Measurements from ENCODE around the gene PRPF18. TPM values are rescaled to one million over a fixed set of nuclear protein-coding genes. Genes with fewer than 3 reads are reported as not detected.
"Not testable (repeated sequence)": the region's sequence is repeated elsewhere in the genome, so short reads cannot be mapped to it uniquely, and the experiment has no call there.

Gene PRPF18, protein sequence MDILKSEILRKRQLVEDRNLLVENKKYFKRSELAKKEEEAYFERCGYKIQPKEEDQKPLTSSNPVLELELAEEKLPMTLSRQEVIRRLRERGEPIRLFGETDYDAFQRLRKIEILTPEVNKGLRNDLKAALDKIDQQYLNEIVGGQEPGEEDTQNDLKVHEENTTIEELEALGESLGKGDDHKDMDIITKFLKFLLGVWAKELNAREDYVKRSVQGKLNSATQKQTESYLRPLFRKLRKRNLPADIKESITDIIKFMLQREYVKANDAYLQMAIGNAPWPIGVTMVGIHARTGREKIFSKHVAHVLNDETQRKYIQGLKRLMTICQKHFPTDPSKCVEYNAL
- polyA plus RNA-seq, result 10 to 100 TPM in 1 of 2 donors, 1 to 10 TPM in 1; 6.6 to 13.4 TPM

DNA sequence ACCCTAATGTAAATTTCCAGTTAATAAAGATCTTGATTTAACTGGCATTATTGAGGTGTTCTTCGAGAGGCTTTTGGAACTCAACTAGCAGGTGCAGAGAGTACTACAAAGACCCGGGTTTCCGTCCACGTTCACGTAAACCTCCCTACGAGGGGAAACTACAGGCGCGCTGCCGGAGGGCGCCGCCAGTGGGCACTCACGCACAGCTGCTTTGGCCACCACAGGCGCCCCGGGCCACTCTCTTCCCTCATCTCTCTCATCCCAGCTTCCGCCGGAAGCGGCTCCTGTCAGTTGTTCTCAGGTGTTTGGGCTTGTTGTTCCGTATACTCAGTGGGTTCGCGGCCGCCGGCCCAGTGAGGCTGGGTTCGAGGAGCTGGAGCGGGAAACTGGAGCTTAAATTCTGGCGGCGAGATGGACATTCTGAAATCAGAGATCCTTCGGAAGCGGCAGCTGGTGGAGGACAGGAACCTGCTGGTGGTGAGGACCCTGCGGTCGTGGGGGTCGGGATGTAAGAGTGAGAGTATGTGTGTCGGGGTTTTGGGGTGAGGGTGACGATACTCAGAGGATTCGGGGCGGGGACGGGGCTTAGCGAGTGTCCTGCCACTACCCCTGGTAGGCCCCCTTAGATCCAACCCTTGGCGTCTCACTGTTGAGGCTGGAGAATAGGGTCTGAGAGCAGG is at the start of gene PRPF18:
Gene PRPF18 (plus strand): TSS at position 290 of the 680 bp plus-strand sequence. CDS start 122 bp downstream, at position 412.
- H3K9me3 ChIP-seq (ENCODE audit: control insufficient read depth in 2 of 2, insufficient read depth in 1 of 2, low read depth in 1 of 2, low read length in 1 of 2), result no peaks in the 10 kb centered on the region
- peak within 1 kb of the TSS in 1 of 2 donors; percentile 58 for H3K27ac ChIP-seq (ENCODE audit: low read depth in 2 of 2, low read length in 1 of 2)
- H3K4me1 ChIP-seq (ENCODE audit: control insufficient read depth in 2 of 2, insufficient read depth in 2 of 2, low read length in 1 of 2), result peaks cover 0 to 8% of the 10 kb centered on the region in 2 donors
- H3K36me3 ChIP-seq (ENCODE audit: control insufficient read depth in 2 of 2, insufficient read depth in 2 of 2, low read length in 1 of 2), result peaks cover 0 to 5% of the 10 kb centered on the region in 2 donors
- H3K4me3 ChIP-seq (ENCODE audit: low read depth in 1 of 2, low read length in 2 of 2), result peak within 1 kb of the TSS; percentile 91 to 99
- 0 to 1% methylated on average over 38 of the region's 38 CpGs for WGBS, 2 donors
- no peaks in the 10 kb centered on the region for H3K27me3 ChIP-seq (ENCODE audit: control insufficient read depth in 1 of 2, insufficient read depth in 2 of 2, low read length in 2 of 2)

DNA sequence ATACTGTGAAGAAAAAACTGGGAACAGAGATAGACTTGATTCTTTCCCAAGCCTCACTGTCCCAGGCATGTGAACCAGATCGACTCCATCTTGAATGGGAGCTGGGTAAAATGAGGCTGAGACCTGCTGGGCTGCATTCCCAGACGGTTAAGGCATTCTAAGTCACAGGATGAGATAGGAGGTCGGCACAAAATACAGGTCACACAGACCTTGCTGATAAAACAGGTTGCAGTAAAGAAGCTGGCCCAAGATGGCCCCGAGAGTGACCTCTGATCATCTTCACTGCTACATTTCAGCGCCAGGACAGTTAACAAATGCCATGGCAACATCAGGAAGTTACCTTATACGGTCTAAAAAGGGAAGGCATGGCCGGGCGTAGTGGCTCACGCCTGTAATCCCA is 48.8 kb upstream of the PRPF18 start:
- H3K9me3 ChIP-seq (ENCODE audit: control insufficient read depth in 2 of 2, insufficient read depth in 1 of 2, low read depth in 1 of 2, low read length in 1 of 2); H3K4me1 ChIP-seq (ENCODE audit: control insufficient read depth in 2 of 2, insufficient read depth in 2 of 2, low read length in 1 of 2); H3K27ac ChIP-seq (ENCODE audit: low read depth in 2 of 2, low read length in 1 of 2); H3K36me3 ChIP-seq (ENCODE audit: control insufficient read depth in 2 of 2, insufficient read depth in 2 of 2, low read length in 1 of 2); H3K27me3 ChIP-seq (ENCODE audit: control insufficient read depth in 1 of 2, insufficient read depth in 2 of 2, low read length in 2 of 2); H3K4me3 ChIP-seq (ENCODE audit: low read depth in 1 of 2, low read length in 2 of 2): not testable (repeated sequence)
- 61 to 69% methylated on average over 9 of the region's 9 CpGs for WGBS, 2 donors

DNA sequence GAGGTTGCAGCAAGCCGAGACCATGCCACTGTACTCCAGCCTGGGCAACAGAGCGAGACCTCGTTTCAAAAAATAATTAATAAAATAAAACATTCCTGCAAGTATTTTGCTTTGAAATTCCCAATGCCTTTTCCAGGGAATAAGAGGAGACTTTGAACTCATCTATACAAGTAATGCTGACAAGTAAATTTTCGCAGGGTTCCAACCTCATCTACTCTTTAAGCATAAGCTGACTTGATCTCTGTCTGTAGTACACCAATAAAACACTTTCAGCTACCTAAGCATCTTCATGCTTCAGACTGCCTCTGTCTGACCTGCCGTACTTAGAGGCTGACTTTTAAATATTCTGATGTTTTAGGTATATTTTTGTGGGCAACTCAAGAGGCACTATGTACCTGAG is 44.2 kb upstream of the PRPF18 start:
- Histone ChIP-seq H3K27ac (ENCODE audit: low read depth in 2 of 2, low read length in 1 of 2) (no peak overlapping the region), H3K9me3 (ENCODE audit: control insufficient read depth in 2 of 2, insufficient read depth in 1 of 2, low read depth in 1 of 2, low read length in 1 of 2) (no peaks in the 10 kb centered on the region), H3K4me3 (ENCODE audit: low read depth in 1 of 2, low read length in 2 of 2) (no peak overlapping the region), H3K36me3 (ENCODE audit: control insufficient read depth in 2 of 2, insufficient read depth in 2 of 2, low read length in 1 of 2) (no peaks in the 10 kb centered on the region), H3K4me1 (ENCODE audit: control insufficient read depth in 2 of 2, insufficient read depth in 2 of 2, low read length in 1 of 2) (no peaks in the 10 kb centered on the region), H3K27me3 (ENCODE audit: control insufficient read depth in 1 of 2, insufficient read depth in 2 of 2, low read length in 2 of 2) (peaks cover 0 to 3% of the 10 kb centered on the region in 2 donors)
- 84 to 87% methylated on average over 5 of the region's 5 CpGs for WGBS, 2 donors

DNA sequence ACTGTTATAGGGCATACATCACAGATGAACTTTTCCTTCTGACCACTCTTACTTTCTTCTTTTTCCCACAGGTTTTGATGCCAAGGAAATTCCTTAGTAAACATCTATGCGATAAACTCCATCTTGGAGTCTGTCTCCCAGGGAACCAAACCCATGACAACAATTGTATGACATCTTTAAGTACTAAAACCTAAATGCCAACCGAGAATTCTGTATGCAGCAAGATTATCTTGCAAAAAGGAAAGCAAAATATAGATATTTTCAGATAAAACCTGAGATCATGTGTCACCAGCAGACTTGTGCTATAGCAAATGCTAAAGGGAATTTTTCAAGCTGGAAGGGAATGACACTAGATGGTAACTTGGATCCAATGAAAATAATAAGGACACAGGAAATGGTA is 36.0 kb upstream of the PRPF18 start:
- peaks cover 0 to 2% of the 10 kb centered on the region in 2 donors for H3K9me3 ChIP-seq (ENCODE audit: control insufficient read depth in 2 of 2, insufficient read depth in 1 of 2, low read depth in 1 of 2, low read length in 1 of 2)
- H3K36me3 ChIP-seq (ENCODE audit: control insufficient read depth in 2 of 2, insufficient read depth in 2 of 2, low read length in 1 of 2), result no peaks in the 10 kb centered on the region
- no peak overlapping the region for H3K27ac ChIP-seq (ENCODE audit: low read depth in 2 of 2, low read length in 1 of 2)
- no peak overlapping the region for H3K4me3 ChIP-seq (ENCODE audit: low read depth in 1 of 2, low read length in 2 of 2)
- H3K4me1 ChIP-seq (ENCODE audit: control insufficient read depth in 2 of 2, insufficient read depth in 2 of 2, low read length in 1 of 2), result no peaks in the 10 kb centered on the region
- 73 to 84% methylated on average over 2 of the region's 2 CpGs for WGBS, 2 donors
- no peaks in the 10 kb centered on the region for H3K27me3 ChIP-seq (ENCODE audit: control insufficient read depth in 1 of 2, insufficient read depth in 2 of 2, low read length in 2 of 2)

DNA sequence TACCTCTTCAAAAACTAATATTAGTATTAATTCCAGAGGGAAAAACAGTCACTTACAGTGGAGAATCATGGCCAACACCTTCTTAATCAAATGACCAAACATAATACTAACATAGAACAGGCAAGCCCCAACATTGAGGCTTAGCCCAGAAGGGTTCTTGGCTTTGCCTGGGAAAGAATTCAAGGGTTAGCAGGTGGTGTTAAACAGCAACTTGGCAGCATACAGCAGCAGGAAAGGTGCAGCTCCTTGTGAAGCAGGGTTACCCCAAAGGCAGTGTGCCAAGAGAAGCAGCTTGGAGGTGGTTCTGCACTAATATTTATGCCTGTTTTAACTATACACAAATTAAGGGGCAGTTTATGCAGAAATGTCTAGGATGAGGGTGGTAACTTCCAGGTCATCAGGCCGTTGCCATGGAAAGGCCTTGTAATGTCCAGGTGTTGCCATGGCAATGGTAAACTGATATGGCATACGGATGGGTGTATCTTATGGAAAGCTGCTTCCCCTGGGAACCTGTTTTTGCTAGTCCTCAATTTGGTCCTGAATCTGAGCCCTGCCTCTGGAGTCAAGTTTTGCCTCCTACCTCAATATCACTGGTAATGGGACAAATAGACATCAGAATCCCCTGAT is 30.8 kb upstream of the PRPF18 start:
- Histone ChIP-seq H3K4me3 (ENCODE audit: low read depth in 1 of 2, low read length in 2 of 2) (no peak overlapping the region), H3K27ac (ENCODE audit: low read depth in 2 of 2, low read length in 1 of 2) (no peak overlapping the region), H3K36me3 (ENCODE audit: control insufficient read depth in 2 of 2, insufficient read depth in 2 of 2, low read length in 1 of 2) (no peaks in the 10 kb centered on the region), H3K4me1 (ENCODE audit: control insufficient read depth in 2 of 2, insufficient read depth in 2 of 2, low read length in 1 of 2) (peaks cover 0 to 1% of the 10 kb centered on the region in 2 donors), H3K9me3 (ENCODE audit: control insufficient read depth in 2 of 2, insufficient read depth in 1 of 2, low read depth in 1 of 2, low read length in 1 of 2) (no peaks in the 10 kb centered on the region), H3K27me3 (ENCODE audit: control insufficient read depth in 1 of 2, insufficient read depth in 2 of 2, low read length in 2 of 2) (no peaks in the 10 kb centered on the region)
- 35 to 56% methylated on average over 2 of the region's 2 CpGs for WGBS, 2 donors

DNA sequence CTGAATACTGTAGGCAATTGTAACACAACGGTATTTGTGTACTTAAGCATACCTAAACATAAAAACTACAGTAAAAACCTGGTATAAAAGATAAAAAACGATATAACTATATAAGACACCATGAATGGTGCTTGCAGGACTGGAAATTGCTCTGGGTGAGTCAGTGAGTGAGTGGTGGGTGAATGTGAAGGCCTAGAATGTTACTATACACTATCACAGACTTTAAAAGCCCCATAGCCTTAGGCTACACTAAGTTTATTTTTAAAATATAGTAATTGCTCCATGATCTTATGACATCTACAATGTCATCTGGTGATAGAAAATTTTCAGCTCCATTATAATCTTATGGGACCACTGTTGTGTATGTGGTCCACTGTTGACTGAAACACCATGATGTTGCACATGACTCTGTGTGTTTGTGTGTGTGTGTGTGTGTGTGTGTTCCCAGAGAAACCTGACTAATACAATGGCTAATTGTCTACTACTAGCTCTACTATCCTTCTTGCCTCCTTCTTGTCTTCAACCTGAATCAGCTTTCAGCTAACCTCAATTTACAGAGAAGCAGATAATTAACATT is 27.6 kb upstream of the PRPF18 start:
- H3K4me1 ChIP-seq (ENCODE audit: control insufficient read depth in 2 of 2, insufficient read depth in 2 of 2, low read length in 1 of 2), result peaks cover 0 to 1% of the 10 kb centered on the region in 2 donors
- no peaks in the 10 kb centered on the region for H3K36me3 ChIP-seq (ENCODE audit: control insufficient read depth in 2 of 2, insufficient read depth in 2 of 2, low read length in 1 of 2)
- H3K9me3 ChIP-seq (ENCODE audit: control insufficient read depth in 2 of 2, insufficient read depth in 1 of 2, low read depth in 1 of 2, low read length in 1 of 2), result no peaks in the 10 kb centered on the region
- no peak overlapping the region for H3K4me3 ChIP-seq (ENCODE audit: low read depth in 1 of 2, low read length in 2 of 2)
- WGBS, 2 donors, result 62 to 69% methylated on average over 2 of the region's 2 CpGs
- H3K27ac ChIP-seq (ENCODE audit: low read depth in 2 of 2, low read length in 1 of 2), result no peak overlapping the region
- no peaks in the 10 kb centered on the region for H3K27me3 ChIP-seq (ENCODE audit: control insufficient read depth in 1 of 2, insufficient read depth in 2 of 2, low read length in 2 of 2)

DNA sequence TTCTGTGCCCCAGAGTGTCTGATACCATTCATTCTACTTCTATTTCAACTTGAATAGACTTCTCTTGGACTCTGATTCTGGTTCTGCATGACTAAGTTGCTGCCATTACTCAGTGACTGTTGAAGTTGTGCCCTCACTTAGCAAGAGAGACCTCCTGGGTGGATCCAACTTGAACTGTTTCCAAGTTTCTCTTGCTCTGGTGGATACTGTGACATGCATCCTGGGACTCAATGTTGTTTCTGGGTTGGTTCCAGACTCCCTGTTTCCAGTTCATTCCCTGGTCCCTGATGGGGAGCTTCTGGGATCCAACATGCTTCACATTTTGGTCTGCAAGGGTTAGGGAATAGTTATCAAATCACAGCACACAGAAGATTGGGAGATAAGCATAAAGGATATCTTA is 26.2 kb upstream of the PRPF18 start:
- Histone ChIP-seq H3K9me3 (ENCODE audit: control insufficient read depth in 2 of 2, insufficient read depth in 1 of 2, low read depth in 1 of 2, low read length in 1 of 2) (peaks cover 0 to 3% of the 10 kb centered on the region in 2 donors), H3K27me3 (ENCODE audit: control insufficient read depth in 1 of 2, insufficient read depth in 2 of 2, low read length in 2 of 2) (no peaks in the 10 kb centered on the region), H3K27ac (ENCODE audit: low read depth in 2 of 2, low read length in 1 of 2) (no peak overlapping the region), H3K36me3 (ENCODE audit: control insufficient read depth in 2 of 2, insufficient read depth in 2 of 2, low read length in 1 of 2) (no peaks in the 10 kb centered on the region), H3K4me1 (ENCODE audit: control insufficient read depth in 2 of 2, insufficient read depth in 2 of 2, low read length in 1 of 2) (peaks cover 0 to 1% of the 10 kb centered on the region in 2 donors), H3K4me3 (ENCODE audit: low read depth in 1 of 2, low read length in 2 of 2) (no peak overlapping the region)

DNA sequence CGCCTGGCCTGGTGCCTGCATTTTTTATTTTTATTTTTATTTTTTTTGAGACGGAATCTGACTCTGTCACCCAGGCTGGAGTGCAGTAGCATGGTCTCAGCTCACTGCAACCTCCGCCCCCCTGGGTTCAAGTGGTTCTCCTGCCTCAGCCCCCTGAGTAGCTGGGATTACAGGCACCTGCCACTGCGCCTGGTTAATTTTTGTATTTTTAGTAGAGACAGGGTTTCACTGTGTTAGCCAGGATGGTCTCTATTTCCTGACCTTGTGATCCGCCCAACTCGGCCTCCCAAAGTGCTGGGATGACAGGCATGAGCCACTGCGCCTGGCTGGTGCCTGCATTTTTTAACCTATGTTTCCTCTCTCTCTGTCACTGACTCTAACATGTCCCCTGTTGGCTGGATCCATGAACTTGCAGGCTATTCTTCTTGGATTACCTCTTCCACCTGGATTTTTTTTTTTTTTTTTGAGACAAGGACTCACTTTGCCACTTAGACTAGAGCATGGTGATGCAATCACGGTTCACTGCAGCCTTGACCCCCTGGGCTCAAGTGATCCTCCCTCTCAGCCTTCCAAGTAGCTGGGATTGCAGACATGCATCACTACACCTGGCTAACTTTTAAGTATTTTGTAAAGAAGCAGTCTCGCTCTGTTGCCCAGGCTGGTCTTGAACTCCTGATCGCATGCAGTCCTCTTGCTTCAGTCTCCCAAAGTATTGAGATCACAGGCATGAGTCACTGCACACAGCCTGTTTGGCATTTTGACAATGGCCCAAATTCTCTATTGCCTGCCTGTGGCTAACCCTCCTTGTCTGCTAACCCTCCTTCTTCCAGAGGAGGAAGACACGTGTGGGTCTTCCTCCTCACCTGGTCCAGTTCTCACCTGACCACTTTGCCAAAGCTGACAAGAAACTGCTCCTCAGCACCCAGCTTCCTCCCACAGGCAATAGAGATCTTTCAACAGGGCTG is 23.0 kb upstream of the PRPF18 start:
- Histone ChIP-seq H3K4me3 (ENCODE audit: low read depth in 1 of 2, low read length in 2 of 2) (no peak overlapping the region), H3K27me3 (ENCODE audit: control insufficient read depth in 1 of 2, insufficient read depth in 2 of 2, low read length in 2 of 2) (no peaks in the 10 kb centered on the region), H3K36me3 (ENCODE audit: control insufficient read depth in 2 of 2, insufficient read depth in 2 of 2, low read length in 1 of 2) (no peaks in the 10 kb centered on the region), H3K9me3 (ENCODE audit: control insufficient read depth in 2 of 2, insufficient read depth in 1 of 2, low read depth in 1 of 2, low read length in 1 of 2) (peaks cover 0 to 3% of the 10 kb centered on the region in 2 donors), H3K4me1 (ENCODE audit: control insufficient read depth in 2 of 2, insufficient read depth in 2 of 2, low read length in 1 of 2) (no peaks in the 10 kb centered on the region), H3K27ac (ENCODE audit: low read depth in 2 of 2, low read length in 1 of 2) (no peak overlapping the region)
- 91 to 92% methylated on average over 11 of the region's 11 CpGs for WGBS, 2 donors

DNA sequence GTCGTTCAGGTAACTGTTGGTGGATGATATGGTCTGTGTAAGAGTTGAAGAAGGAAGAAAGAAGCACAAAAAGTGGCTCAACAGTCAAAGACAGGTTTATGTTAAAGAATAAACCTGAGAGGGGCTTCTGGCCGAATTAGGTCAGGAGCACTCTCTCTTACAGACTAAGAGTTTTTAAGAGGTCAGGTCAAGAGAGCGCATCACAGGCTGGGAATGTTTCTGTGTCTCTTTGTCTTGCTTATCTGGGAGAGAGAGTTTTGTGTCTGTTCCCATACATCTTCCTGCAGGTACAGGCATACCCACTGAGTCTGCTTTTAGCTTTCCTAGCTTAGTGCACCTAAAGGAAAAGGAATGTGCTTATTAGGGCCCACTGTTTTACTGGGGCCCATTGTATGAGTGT is 22.2 kb upstream of the PRPF18 start:
- H3K36me3 ChIP-seq (ENCODE audit: control insufficient read depth in 2 of 2, insufficient read depth in 2 of 2, low read length in 1 of 2), result no peaks in the 10 kb centered on the region
- WGBS, 2 donors, result 83 to 92% methylated on average over 3 of the region's 3 CpGs
- no peaks in the 10 kb centered on the region for H3K4me1 ChIP-seq (ENCODE audit: control insufficient read depth in 2 of 2, insufficient read depth in 2 of 2, low read length in 1 of 2)
- H3K9me3 ChIP-seq (ENCODE audit: control insufficient read depth in 2 of 2, insufficient read depth in 1 of 2, low read depth in 1 of 2, low read length in 1 of 2), result peaks cover 0 to 3% of the 10 kb centered on the region in 2 donors
- H3K4me3 ChIP-seq (ENCODE audit: low read depth in 1 of 2, low read length in 2 of 2), result no peak overlapping the region
- no peaks in the 10 kb centered on the region for H3K27me3 ChIP-seq (ENCODE audit: control insufficient read depth in 1 of 2, insufficient read depth in 2 of 2, low read length in 2 of 2)
- no peak overlapping the region for H3K27ac ChIP-seq (ENCODE audit: low read depth in 2 of 2, low read length in 1 of 2)

Measured in esophagus (tissue), 2 donors.